ENCODE measurements around the gene CPPED1. TPM values are rescaled to one million over a fixed set of nuclear protein-coding genes. Genes with fewer than 3 reads are reported as not detected.

Gene CPPED1
- total and polyA plus RNA-seq, 2 donors (not counting 1 experiment from before 2014, with no cell fraction given), result 7.4 to 19.8 TPM

DNA sequence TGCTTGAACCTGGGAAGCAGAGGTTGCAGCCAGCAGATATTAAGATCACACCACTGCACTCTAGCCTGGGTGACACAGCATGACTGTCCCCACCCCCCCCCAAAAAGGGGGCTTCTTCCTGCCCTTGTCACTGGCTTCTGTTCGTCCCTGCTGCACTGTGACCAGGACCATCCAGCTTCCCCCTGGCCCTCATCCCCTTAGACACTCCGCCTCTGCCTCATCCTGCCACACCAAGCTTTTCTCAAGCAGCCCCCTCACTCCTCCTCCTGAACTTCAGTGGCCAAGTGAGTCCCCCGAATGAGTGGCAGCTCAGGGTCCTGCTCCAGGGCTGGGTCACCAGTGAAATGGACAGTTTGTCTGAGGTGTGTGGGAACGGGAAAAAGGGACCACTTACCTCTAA lies 177.3 kb downstream of the CPPED1 start:
- Histone ChIP-seq H4K20me1 (ENCODE audit: control insufficient read depth, extremely low read depth, insufficient read depth, low read length) (no peaks in the 10 kb centered on the region), H3K36me3 (ENCODE audit: control insufficient read depth, insufficient read depth, low read length) (no peaks in the 10 kb centered on the region), H3K79me2 (ENCODE audit: control insufficient read depth, insufficient read depth, low read length) (no peaks in the 10 kb centered on the region), H3K4me1 (ENCODE audit: control insufficient read depth, extremely low read depth, insufficient read depth, low read length) (no peaks in the 10 kb centered on the region), H3K4me3 (replicated peaks in 1 of 4; ENCODE audit: control extremely low read depth in 1 of 4, insufficient read depth in 1 of 4, low read depth in 3 of 4, low read length in 4 of 4) (no peak overlapping the region), H3K4me2 (ENCODE audit: extremely low read depth, insufficient read depth, low read length) (no peak overlapping the region), H3K27ac (ENCODE audit: insufficient read depth, low read length) (no peak overlapping the region), H3K27me3 (ENCODE audit: control insufficient read depth, insufficient read depth, low read length) (no peaks in the 10 kb centered on the region), H3K9ac (ENCODE audit: insufficient read depth, low read length) (no peak overlapping the region), H3K9me3 (ENCODE audit: control insufficient read depth, insufficient read depth, low read depth, low read length) (no peaks in the 10 kb centered on the region), H2AFZ (ENCODE audit: low read length) (no peak overlapping the region)
- no peak for DNase-seq (ENCODE audit: low read depth in 2 of 2)
- TF ChIP-seq EZH2 (IDR thresholded peaks at IDR 0.05; ENCODE audit: low read length, missing control alignments), result no peak
- TF ChIP-seq, protein P1, sequence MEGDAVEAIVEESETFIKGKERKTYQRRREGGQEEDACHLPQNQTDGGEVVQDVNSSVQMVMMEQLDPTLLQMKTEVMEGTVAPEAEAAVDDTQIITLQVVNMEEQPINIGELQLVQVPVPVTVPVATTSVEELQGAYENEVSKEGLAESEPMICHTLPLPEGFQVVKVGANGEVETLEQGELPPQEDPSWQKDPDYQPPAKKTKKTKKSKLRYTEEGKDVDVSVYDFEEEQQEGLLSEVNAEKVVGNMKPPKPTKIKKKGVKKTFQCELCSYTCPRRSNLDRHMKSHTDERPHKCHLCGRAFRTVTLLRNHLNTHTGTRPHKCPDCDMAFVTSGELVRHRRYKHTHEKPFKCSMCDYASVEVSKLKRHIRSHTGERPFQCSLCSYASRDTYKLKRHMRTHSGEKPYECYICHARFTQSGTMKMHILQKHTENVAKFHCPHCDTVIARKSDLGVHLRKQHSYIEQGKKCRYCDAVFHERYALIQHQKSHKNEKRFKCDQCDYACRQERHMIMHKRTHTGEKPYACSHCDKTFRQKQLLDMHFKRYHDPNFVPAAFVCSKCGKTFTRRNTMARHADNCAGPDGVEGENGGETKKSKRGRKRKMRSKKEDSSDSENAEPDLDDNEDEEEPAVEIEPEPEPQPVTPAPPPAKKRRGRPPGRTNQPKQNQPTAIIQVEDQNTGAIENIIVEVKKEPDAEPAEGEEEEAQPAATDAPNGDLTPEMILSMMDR (conservative IDR thresholded peaks at IDR 0.05 in 1 of 2, IDR thresholded peaks at IDR 0.05 in 1 of 2; ENCODE audit: low read depth in 1 of 2, low read length in 2 of 2), result no peak

DNA sequence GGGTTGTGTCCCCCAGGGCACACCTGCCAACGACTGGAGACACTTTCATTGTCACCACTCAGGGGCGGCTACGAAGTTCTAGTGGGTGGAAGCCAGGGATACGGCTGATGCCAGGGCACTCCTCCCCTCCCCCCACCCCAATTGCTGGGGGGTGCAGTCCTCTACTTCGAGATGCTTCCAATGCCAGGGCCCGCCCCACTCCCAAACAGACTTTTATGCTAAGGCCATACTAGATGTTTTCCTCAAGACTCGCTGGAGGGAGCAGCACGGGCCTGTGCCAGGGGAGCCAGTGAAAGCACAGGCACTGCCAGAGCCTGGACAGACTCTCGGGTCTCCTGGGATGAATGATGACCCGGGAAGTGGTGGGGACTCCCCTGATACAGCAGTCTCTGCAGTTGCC lies 178.0 kb downstream of the CPPED1 start:
- H3K27me3 ChIP-seq (ENCODE audit: control insufficient read depth, insufficient read depth, low read length), result no peaks in the 10 kb centered on the region
- no peaks in the 10 kb centered on the region for H3K9me3 ChIP-seq (ENCODE audit: control insufficient read depth, insufficient read depth, low read depth, low read length)
- no peak overlapping the region for H3K9ac ChIP-seq (ENCODE audit: insufficient read depth, low read length)
- H3K4me2 ChIP-seq (ENCODE audit: extremely low read depth, insufficient read depth, low read length), result no peak overlapping the region
- H3K27ac ChIP-seq (ENCODE audit: insufficient read depth, low read length), result no peak overlapping the region
- H4K20me1 ChIP-seq (ENCODE audit: control insufficient read depth, extremely low read depth, insufficient read depth, low read length), result no peaks in the 10 kb centered on the region
- DNase-seq (ENCODE audit: low read depth in 2 of 2), result no peak
- no peaks in the 10 kb centered on the region for H3K79me2 ChIP-seq (ENCODE audit: control insufficient read depth, insufficient read depth, low read length)
- H3K4me1 ChIP-seq (ENCODE audit: control insufficient read depth, extremely low read depth, insufficient read depth, low read length), result no peaks in the 10 kb centered on the region
- H3K4me3 ChIP-seq (replicated peaks in 1 of 4; ENCODE audit: control extremely low read depth in 1 of 4, insufficient read depth in 1 of 4, low read depth in 3 of 4, low read length in 4 of 4), result no peak overlapping the region
- no peaks in the 10 kb centered on the region for H3K36me3 ChIP-seq (ENCODE audit: control insufficient read depth, insufficient read depth, low read length)
- TF ChIP-seq EZH2 (IDR thresholded peaks at IDR 0.05; ENCODE audit: low read length, missing control alignments), result no peak
- TF ChIP-seq, protein P1 (conservative IDR thresholded peaks at IDR 0.05 in 1 of 2, IDR thresholded peaks at IDR 0.05 in 1 of 2; ENCODE audit: low read depth in 1 of 2, low read length in 2 of 2), result no peak
- no peak overlapping the region for H2AFZ ChIP-seq (ENCODE audit: low read length)

DNA sequence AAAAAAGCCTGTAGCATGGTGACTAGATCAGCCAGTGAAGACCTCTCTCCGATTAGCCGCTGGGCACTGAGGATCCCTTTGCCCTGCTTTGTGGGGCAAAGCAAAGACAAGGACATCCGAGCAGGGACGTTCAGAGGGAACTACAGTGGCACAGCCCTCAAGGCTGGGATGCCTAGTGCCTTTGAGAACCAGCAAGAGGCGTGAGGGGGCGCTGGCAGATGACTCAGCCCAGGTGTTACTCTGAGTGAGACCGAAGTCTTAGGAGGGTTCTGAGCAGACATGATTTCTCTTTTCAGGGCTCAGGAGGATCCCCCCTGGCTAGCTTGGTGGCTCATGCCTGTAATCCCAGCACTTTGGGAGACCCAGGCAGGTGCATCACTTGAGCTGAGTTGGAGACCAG lies 178.6 kb downstream of the CPPED1 start:
- H3K9ac ChIP-seq (ENCODE audit: insufficient read depth, low read length), result no peak overlapping the region
- H3K27me3 ChIP-seq (ENCODE audit: control insufficient read depth, insufficient read depth, low read length), result no peaks in the 10 kb centered on the region
- H4K20me1 ChIP-seq (ENCODE audit: control insufficient read depth, extremely low read depth, insufficient read depth, low read length), result no peaks in the 10 kb centered on the region
- H3K4me3 ChIP-seq (replicated peaks in 1 of 4; ENCODE audit: control extremely low read depth in 1 of 4, insufficient read depth in 1 of 4, low read depth in 3 of 4, low read length in 4 of 4), result no peak overlapping the region
- TF ChIP-seq, protein P1 (conservative IDR thresholded peaks at IDR 0.05 in 1 of 2, IDR thresholded peaks at IDR 0.05 in 1 of 2; ENCODE audit: low read depth in 1 of 2, low read length in 2 of 2), result no peak
- no peak for TF ChIP-seq EZH2 (IDR thresholded peaks at IDR 0.05; ENCODE audit: low read length, missing control alignments)
- no peak overlapping the region for H2AFZ ChIP-seq (ENCODE audit: low read length)
- no peak overlapping the region for H3K27ac ChIP-seq (ENCODE audit: insufficient read depth, low read length)
- H3K4me1 ChIP-seq (ENCODE audit: control insufficient read depth, extremely low read depth, insufficient read depth, low read length), result no peaks in the 10 kb centered on the region
- H3K9me3 ChIP-seq (ENCODE audit: control insufficient read depth, insufficient read depth, low read depth, low read length), result no peaks in the 10 kb centered on the region
- no peaks in the 10 kb centered on the region for H3K36me3 ChIP-seq (ENCODE audit: control insufficient read depth, insufficient read depth, low read length)
- no peak overlapping the region for H3K4me2 ChIP-seq (ENCODE audit: extremely low read depth, insufficient read depth, low read length)
- DNase-seq (ENCODE audit: low read depth in 2 of 2), result no peak
- no peaks in the 10 kb centered on the region for H3K79me2 ChIP-seq (ENCODE audit: control insufficient read depth, insufficient read depth, low read length)

Data from fibroblast of lung (primary cell).